ENCODE measurements around the gene AGTPBP1. TPM values are rescaled to one million over a fixed set of nuclear protein-coding genes. Genes with fewer than 3 reads are reported as not detected.

Gene AGTPBP1
- total and polyA plus RNA-seq, 8 donors: 24.0 to 44.0 (median 26.6) TPM

- H3K36me3 ChIP-seq: no peaks in the 10 kb centered on the region
- TF ChIP-seq CTCF (IDR thresholded peaks at IDR 0.05): no peak
- no peak overlapping the region for H3K27ac ChIP-seq
- DNase-seq (no peak), ATAC-seq (no peak)
- H3K9me3 ChIP-seq: no peaks in the 10 kb centered on the region
- no peak overlapping the region for H3K4me3 ChIP-seq
- intact Hi-C loops (cut with DNase I): no loop called here
- H3K4me1 ChIP-seq: no peaks in the 10 kb centered on the region
- H3K27me3 ChIP-seq: no peaks in the 10 kb centered on the region
Observed at GRCh38 chr9:85508616-85509015, 233.1 kb downstream of the AGTPBP1 start.

GRCh38 chr9:85505612-85506011, 236.1 kb downstream of the AGTPBP1 start:
- Histone ChIP-seq H3K27me3 (no peaks in the 10 kb centered on the region), H3K36me3 (no peaks in the 10 kb centered on the region), H3K4me1 (no peaks in the 10 kb centered on the region), H3K9me3 (no peaks in the 10 kb centered on the region), H3K27ac (no peak overlapping the region), H3K4me3 (no peak overlapping the region)
- intact Hi-C loops (cut with DNase I): no loop called here
- DNase-seq (no peak), ATAC-seq (no peak)
- TF ChIP-seq CTCF (IDR thresholded peaks at IDR 0.05): no peak

GRCh38 chr9:85502815-85503655, 238.7 kb downstream of the AGTPBP1 start:
- no peak overlapping the region for H3K4me3 ChIP-seq
- no peak overlapping the region for H3K27ac ChIP-seq
- no peaks in the 10 kb centered on the region for H3K27me3 ChIP-seq
- intact Hi-C loops (cut with DNase I): no loop called here
- H3K36me3 ChIP-seq: no peaks in the 10 kb centered on the region
- no peak for TF ChIP-seq CTCF (IDR thresholded peaks at IDR 0.05)
- DNase-seq: no peak
- peaks cover 0 to 11% of the 10 kb centered on the region in 2 donors for H3K9me3 ChIP-seq
- H3K4me1 ChIP-seq: no peaks in the 10 kb centered on the region
- no peak for ATAC-seq

GRCh38 chr9:85501882-85502281, 239.9 kb downstream of the AGTPBP1 start:
- Histone ChIP-seq H3K4me1 (no peaks in the 10 kb centered on the region), H3K27me3 (no peaks in the 10 kb centered on the region), H3K4me3 (no peak overlapping the region), H3K36me3 (no peaks in the 10 kb centered on the region), H3K9me3 (peaks cover 0 to 11% of the 10 kb centered on the region in 2 donors), H3K27ac (no peak overlapping the region)
- DNase-seq: no peak
- intact Hi-C loops (cut with DNase I): no loop called here
- TF ChIP-seq CTCF (IDR thresholded peaks at IDR 0.05): no peak
- ATAC-seq: no peak

- ATAC-seq (no peak), DNase-seq (no peak)
- peaks cover 0 to 11% of the 10 kb centered on the region in 2 donors for H3K9me3 ChIP-seq
- no peak overlapping the region for H3K4me3 ChIP-seq
- intact Hi-C loops (cut with DNase I): no loop called here
- H3K27me3 ChIP-seq: no peaks in the 10 kb centered on the region
- H3K27ac ChIP-seq: no peak overlapping the region
- no peak for TF ChIP-seq CTCF (IDR thresholded peaks at IDR 0.05)
- H3K36me3 ChIP-seq: no peaks in the 10 kb centered on the region
- H3K4me1 ChIP-seq: no peaks in the 10 kb centered on the region
Observed at GRCh38 chr9:85501456-85501855, 240.3 kb downstream of the AGTPBP1 start.

Other genes with a start within 250 kb of the AGTPBP1 start
- gene NAA35, start 199.2 kb upstream of the AGTPBP1 start, total RNA-seq: 10 to 100 TPM; 17.9 to 23.0 TPM
- gene NAA35, start 199.2 kb upstream of the AGTPBP1 start, polyA plus RNA-seq (ENCODE audit: insufficient read length in 6 of 6): 10 to 100 TPM; 28.5 to 34.7 (median 30.8) TPM